IMR-90 (cell line): ENCODE results near the gene COL8A1.

ENCODE experiments used
- CEBPB ChIP-seq: IDR thresholded peaks from 2 replicates; pipeline ENCODE4 v1.6.1; 2012; ENCODE audit warnings: low read depth, low read length, improper control_type of control experiment
- CTCF ChIP-seq: conservative IDR thresholded peaks from 2 replicates; pipeline ENCODE4 v1.5.1; 2012; ENCODE audit warnings: mild to moderate bottlenecking, low read depth, low read length, improper control_type of control experiment
- POLR2A ChIP-seq: IDR thresholded peaks from 2 replicates; pipeline ENCODE4 v1.6.1; 2012; ENCODE audit warnings: mild to moderate bottlenecking, low read depth, low read length

DNA sequence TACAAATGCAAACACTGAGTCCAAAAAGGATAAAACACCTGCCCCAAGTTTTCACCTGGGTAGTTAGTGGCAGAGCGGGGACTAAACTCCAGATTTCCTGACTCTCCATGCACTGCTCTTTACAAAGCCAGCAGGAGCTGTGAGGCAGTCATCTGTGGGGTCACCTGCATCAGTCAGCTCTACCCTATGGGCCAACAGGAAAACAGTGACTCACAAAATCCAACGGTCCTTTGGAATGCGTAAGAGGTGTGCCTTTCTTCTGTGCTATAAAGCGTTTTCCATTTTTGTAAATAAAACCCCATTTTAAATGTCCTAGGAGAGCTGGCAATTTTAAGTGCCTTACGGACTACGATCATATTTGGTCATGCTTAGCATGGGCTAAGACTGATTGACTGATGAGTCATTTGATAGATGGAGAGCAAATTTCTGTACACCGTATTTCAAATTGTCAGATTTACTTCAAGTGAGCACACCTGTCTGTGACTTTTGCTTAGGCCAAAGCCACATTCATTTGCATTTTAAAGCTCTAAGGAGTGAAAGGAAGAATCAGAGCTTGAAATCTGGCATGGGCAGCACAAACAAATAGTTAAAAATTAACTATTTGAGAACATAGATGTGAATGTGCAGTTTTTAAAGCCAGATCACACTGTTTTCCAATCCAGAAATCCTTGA, 4.4 kb upstream of the COL8A1 start:
- no peak for TF ChIP-seq POLR2A
- no peak for TF ChIP-seq CTCF
- no peak for TF ChIP-seq CEBPB
